Urinary bladder (tissue), 4 donors: Measurements from ENCODE around the gene KCNT1. TPM values are rescaled to one million over a fixed set of nuclear protein-coding genes. Genes with fewer than 3 reads are reported as not detected.

ENCODE experiments used
- DNase-seq: peaks from one replicate; pipeline ENCODE4 v3.0.0-alpha.2; 2015; ENCODE audit errors: extremely low spot score
- H3K27ac ChIP-seq: one replicate; pipeline ENCODE4 v1.5.1; 2013; ENCODE audit warnings: low read depth, mild to moderate bottlenecking, moderate library complexity
- H3K36me3 ChIP-seq: one replicate; pipeline ENCODE4 v1.6.1; 2013; ENCODE audit warnings: mild to moderate bottlenecking, moderate library complexity; ENCODE audit not compliant: insufficient read depth
- H3K4me1 ChIP-seq: one replicate; pipeline ENCODE4 v1.6.1; 2013; ENCODE audit warnings: mild to moderate bottlenecking, moderate library complexity; ENCODE audit not compliant: insufficient read depth
- H3K4me3 ChIP-seq: one replicate; pipeline ENCODE4 v1.5.1; 2013; ENCODE audit warnings: low read depth, low read length
- WGBS: extraction: QIAGEN DNeasy Blood & Tissue Kit; methylation state at CpG from one replicate; pipeline ENCODE4 v1.1.7; 2013; 5-methylcytosine and 5-hydroxymethylcytosine counted together
- polyA plus RNA-seq: library from polyadenylated mRNA; stranded (reverse); fragments of 200-250 nt; gene quantifications from one replicate; pipeline ENCODE4 v1.2.3, GENCODE V29; 2013
- total RNA-seq: library from RNA; depleted of rRNA; stranded (reverse); fragments of >200 nt; gene quantifications from one replicate; pipeline ENCODE4 v1.2.3, GENCODE V29; 2014
- donor health status: healthy with polysubstance abuse.
- donor health status: healthy.

The KCNT1 gene
- total and polyA plus RNA-seq, 2 donors, result 0.37 to 0.58 TPM

DNA sequence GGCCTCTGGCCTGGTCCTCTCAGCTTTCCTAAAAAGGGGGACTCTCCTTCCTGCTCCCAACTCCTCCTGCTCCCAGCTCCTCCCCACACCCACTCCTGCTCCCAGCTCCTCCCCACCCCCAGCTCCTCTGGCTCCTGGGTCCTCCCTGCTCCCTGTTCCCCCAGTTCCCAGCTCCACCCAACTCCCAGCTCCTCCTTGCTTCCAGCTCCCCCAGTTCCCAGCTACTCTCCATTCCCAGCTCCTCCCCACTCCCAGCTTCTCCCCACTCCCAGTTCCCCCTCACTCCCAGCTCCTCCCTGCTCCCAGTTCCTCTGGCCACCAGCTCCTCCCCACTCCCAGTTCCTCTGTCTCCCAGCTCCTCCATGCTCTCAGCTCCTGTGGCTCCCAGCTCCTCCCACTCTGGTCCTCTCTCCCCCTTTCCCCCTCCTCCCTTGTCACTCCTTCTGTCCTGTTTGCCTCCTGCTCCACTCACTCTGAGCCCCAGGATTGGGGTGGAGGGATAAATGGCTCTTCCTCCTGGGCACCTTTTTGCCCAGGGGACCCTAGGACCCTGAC lies 75.7 kb downstream of the KCNT1 start:
- Histone ChIP-seq H3K4me3 (no peak overlapping the region), H3K27ac (no peak overlapping the region), H3K36me3 (no peaks in the 10 kb centered on the region), H3K4me1 (no peaks in the 10 kb centered on the region)
- no peak for DNase-seq

DNA sequence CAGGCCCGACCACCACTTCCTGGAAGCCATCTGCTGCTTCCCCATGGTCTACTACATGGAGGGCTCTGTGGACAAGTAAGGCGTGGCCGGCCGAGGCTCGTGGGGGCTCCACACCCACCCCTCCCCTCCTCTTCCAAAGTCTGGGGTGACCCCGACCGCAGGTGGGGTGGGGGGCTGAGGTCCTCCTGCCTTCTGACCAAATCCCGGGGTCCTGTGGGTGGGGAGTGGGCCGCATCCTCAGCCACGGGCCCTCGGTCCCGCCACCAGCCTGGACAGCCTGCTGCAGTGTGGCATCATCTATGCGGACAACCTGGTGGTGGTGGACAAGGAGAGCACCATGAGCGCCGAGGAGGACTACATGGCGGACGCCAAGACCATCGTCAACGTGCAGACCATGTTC lies 76.4 kb downstream of the KCNT1 start:
- H3K4me1 ChIP-seq, result no peaks in the 10 kb centered on the region
- H3K27ac ChIP-seq, result no peak overlapping the region
- no peaks in the 10 kb centered on the region for H3K36me3 ChIP-seq
- no peak overlapping the region for H3K4me3 ChIP-seq
- 93% methylated on average over 19 of the region's 19 CpGs for WGBS
- no peak for DNase-seq

DNA sequence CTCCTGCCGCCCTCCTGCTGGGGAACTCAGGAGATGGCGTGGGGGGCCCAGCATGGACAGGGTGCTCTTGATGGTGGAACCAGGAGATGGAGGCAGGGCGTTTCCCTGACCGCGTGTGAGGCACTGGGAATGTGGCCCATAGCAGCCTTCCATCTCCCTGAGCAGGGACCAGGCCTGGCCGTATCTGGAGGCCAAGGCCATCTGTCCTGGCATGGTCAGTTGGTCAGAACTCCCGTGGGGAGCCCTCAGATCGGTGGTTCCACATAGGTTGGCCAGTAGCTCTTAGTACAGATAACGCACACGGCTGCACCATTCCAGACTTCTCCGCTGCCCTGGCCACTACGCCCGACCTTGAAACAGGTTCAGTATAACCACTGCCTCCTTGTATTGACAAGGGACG lies 77.6 kb downstream of the KCNT1 start:
- DNase-seq, result no peak
- no peaks in the 10 kb centered on the region for H3K36me3 ChIP-seq
- 85% methylated on average over 14 of the region's 14 CpGs for WGBS
- H3K4me1 ChIP-seq, result no peaks in the 10 kb centered on the region
- H3K27ac ChIP-seq, result no peak overlapping the region
- H3K4me3 ChIP-seq, result no peak overlapping the region

DNA sequence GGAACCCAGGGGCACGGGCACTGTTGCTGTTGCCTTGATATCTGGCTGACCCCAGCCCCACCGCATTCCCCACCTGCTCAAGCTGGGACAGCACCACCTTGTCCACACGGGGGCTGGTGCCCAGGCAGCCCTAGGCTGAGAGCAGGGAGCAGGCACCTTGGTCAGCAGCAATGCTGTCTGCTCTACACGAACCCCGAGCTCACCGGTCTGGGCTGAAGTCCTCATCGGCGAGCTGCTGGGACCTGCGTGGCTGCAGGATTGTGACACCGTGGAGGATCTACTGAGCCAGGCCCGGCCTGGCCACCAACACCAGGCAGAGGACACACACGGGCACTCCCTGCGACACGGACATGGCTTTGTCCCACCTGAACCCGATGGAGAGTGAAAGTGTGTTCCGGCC lies 78.1 kb downstream of the KCNT1 start:
- WGBS, result 87% methylated on average over 16 of the region's 16 CpGs
- DNase-seq, result no peak
- Histone ChIP-seq H3K4me3 (no peak overlapping the region), H3K36me3 (no peaks in the 10 kb centered on the region), H3K4me1 (no peaks in the 10 kb centered on the region), H3K27ac (no peak overlapping the region)

DNA sequence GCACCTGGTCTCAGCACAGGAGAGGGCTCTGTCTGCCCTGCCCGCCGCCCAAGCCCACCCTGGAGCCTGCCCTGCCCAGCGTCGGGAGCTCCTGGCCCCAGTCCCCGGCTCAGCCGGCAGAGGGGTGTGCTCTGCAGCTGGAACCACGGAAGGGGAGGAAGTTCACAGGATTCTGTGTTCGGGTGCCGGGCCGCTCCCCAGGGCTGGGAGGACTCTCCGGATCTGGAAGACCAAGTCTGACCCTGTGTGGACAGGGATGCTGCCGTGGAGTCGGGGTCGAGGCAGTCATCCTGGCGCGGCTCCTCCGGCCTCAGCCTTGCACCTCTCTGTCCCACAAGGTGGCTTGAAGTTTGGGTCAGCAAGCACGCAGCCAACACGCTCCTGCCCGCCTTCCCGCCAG lies 78.6 kb downstream of the KCNT1 start:
- Histone ChIP-seq H3K4me3 (no peak overlapping the region), H3K4me1 (no peaks in the 10 kb centered on the region), H3K27ac (no peak overlapping the region), H3K36me3 (no peaks in the 10 kb centered on the region)
- WGBS, result 76% methylated on average over 21 of the region's 21 CpGs
- DNase-seq, result no peak

DNA sequence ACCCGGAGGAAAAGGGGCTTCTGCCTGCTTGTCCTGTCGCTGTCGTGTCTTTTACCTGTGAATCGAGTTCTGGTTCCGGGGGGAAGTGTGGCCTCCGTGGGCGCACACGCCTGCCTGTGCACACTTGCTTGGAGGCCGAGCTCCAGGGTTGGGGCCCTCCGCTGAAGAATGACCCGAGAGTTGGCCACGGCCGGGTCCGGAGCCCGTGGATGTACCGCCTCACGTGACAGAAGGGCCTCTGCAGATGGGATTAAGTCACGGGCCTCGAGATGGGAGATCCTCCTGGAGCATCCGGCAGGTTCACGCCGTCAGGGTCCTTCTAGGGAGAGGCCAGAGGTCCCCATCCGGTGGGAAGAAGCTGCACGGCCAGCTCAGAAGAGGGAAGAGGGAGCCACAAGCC lies 81.0 kb downstream of the KCNT1 start:
- no peak for DNase-seq
- WGBS, result 89% methylated on average over 24 of the region's 24 CpGs
- H3K4me3 ChIP-seq, result no peak overlapping the region
- H3K4me1 ChIP-seq, result no peaks in the 10 kb centered on the region
- H3K27ac ChIP-seq, result no peak overlapping the region
- no peaks in the 10 kb centered on the region for H3K36me3 ChIP-seq

DNA sequence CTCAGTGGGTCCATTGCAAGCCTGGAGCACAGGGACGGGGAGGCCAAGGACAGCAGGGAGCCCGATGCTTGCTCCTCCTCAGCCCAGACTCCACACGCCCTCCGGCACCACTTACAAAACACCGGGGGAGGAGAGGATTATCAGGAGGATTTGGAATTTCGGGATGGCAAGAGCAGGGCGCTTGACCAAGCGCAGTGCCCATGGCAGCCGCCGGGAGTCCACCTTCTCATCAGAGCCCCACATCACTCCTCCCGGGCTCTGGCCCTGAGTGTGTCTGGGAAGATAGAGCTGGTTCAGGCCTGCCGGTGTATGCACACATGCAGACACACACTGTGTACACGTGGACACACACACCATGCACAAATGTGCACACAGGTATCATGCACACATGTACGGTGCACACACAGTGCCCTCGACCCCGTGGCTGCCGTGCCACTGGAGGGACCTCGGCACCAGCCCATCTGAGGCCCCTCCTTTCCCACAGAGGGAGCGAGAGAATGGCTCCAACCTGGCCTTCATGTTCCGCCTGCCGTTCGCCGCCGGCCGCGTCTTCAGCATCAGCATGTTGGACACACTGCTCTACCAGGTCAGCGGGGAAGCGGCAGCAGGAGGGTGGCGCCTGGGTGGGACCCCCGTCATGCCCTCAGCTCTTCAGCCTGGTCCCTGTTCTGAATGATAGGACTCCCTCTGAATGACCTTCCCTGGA lies 81.7 kb downstream of the KCNT1 start:
- Histone ChIP-seq H3K36me3 (no peaks in the 10 kb centered on the region), H3K27ac (no peak overlapping the region), H3K4me3 (no peak overlapping the region), H3K4me1 (no peaks in the 10 kb centered on the region)
- no peak for DNase-seq
- 80% methylated on average over 30 of the region's 30 CpGs for WGBS

DNA sequence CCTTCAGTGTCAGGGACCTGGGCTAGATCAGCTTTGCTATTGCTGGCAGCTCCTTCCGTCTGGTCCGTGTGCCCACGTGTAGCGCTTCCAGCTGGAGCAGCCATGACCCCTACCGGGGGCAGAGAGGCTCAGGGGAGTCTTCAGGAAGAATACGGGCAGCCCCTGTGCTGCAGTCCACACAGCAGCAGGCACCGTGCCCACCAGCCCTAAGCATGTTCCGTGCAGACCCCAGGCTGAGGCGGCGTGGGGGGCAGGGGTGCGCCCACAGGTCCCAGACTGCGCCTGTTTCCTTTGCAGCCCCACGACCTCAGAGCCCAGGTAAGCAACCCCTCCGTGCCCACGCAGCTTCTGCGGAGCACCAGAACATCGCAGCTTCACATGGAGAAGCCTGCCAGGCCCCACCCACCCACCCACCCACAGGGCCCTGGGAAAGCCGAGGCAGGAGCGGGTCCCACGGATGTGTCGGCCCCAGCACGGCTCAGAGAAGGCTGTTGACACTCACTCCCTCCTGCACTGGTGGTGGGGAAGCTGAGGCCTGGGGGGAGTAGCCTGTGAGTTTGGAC lies 83.1 kb downstream of the KCNT1 start:
- Histone ChIP-seq H3K4me3 (no peak overlapping the region), H3K36me3 (no peaks in the 10 kb centered on the region), H3K4me1 (no peaks in the 10 kb centered on the region), H3K27ac (no peak overlapping the region)
- WGBS, result 82% methylated on average over 22 of the region's 22 CpGs
- DNase-seq, result no peak

DNA sequence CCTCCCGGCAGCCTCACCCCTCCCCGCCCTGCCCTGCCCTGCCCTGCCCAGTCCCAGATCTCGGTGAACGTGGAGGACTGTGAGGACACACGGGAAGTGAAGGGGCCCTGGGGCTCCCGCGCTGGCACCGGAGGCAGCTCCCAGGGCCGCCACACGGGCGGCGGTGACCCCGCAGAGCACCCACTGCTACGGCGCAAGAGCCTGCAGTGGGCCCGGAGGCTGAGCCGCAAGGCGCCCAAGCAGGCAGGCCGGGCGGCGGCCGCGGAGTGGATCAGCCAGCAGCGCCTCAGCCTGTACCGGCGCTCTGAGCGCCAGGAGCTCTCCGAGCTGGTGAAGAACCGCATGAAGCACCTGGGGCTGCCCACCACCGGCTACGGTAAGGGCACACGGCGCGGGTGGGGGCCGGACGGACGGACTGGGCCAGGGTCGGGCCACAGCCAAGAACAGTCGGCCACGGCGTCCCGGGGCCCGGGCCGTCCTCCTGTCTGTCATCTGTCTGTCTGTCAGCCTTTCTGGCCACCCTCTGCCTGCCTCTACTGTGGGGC lies 84.2 kb downstream of the KCNT1 start:
- H3K4me1 ChIP-seq, result no peaks in the 10 kb centered on the region
- no peak overlapping the region for H3K4me3 ChIP-seq
- whole genome bisulfite sequencing, result 88% methylated on average over 44 of the region's 44 CpGs
- H3K27ac ChIP-seq, result no peak overlapping the region
- H3K36me3 ChIP-seq, result no peaks in the 10 kb centered on the region
- DNase-seq, result no peak

DNA sequence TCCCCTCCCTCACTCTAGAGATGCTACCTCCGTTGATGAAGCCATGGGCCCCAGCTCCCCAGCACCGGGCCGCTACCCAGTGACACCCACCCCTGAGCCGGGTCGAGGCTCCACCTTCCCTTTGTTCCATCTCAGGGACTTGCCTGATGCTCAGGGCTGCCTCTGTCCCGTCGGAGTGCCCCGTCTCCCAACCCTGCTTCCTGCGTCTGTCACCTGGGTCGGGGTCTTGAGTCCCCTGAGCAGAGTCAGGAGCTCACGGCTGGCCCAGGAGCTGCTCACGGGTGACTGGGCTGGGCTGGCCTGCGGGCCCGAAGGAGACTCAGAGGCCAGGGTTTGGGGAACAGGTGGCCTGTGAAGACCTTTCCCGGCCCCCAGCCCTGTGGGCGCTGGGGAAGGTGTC lies 85.3 kb downstream of the KCNT1 start:
- WGBS, result 78% methylated on average over 16 of the region's 16 CpGs
- no peak overlapping the region for H3K27ac ChIP-seq
- DNase-seq, result no peak
- H3K4me1 ChIP-seq, result no peaks in the 10 kb centered on the region
- no peaks in the 10 kb centered on the region for H3K36me3 ChIP-seq
- no peak overlapping the region for H3K4me3 ChIP-seq

DNA sequence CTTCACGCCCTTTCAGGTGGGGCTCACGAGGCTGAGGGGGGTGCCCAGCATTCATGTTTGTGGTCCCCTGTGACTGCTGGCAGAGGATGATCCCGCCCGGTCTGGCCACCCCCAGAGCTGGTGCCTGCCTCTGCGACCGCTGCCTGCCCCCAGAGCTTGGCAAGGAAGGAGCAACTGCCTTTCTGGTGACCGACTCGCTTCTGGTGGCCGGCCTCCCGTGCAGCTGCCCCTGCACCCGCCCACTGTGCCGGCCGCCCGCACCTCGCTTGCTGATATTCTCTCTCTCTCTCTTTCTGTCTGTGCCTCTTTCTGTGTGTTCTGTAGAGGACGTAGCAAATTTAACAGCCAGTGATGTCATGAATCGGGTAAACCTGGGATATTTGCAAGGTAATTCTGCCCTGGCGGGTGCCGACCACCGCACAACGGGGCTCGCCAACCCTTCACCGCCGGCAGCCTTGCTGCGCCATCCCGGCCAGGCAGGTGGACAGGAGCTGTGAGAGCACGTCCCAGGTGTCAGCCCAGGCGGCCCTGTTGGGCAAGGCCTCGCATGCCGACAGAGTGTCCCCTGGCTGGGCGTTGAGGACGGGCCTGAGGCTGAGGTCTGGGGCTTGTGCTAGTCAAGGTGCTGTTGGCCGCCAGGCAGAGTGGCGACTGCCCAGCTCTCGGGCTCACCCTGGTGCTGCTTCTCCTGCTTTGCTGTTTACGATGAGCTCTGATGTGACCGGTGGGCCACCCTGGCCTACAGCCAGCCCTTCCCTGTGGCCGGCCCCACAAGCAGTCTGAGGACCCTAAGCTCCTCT lies 86.0 kb downstream of the KCNT1 start:
- no peak for DNase-seq
- 78% methylated on average over 38 of the region's 38 CpGs for WGBS

DNA sequence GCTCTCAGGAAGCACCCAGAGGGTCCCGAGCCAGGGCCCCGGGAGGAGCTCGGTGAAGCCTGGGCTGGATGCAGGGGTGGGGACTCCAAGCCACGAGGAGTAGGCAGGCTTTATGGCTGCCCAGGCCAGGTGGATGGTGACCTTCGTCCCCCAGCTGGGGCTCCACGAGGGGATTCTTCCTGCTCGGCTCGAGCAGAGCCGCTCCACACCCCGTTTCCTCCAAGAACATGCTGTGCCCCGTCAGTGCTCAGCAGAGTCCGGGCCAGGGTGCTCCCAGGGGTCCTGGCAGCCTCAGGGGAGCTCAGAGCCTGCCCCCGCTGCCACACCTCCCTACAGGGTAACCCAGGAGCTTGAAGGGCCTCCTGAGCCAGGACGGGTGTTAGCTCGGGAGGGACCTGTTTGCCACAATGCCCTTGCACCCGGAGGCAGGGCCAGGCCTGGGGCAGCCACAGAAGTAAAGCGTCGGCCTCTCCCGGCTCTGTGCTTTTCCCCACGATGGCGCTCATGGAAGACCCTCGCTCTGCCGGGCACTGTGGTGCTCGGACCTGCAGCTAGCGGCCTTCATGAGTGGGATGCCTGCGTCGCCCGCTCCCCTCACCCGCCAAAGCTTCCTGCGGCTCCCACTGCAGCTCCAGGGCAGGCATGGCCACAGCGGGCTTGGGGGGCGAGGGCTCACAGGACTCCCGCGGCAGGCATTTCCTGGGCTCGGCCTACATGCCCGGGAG lies 86.8 kb downstream of the KCNT1 start:
- Histone ChIP-seq H3K4me1 (no peaks in the 10 kb centered on the region), H3K4me3 (no peak overlapping the region), H3K36me3 (no peaks in the 10 kb centered on the region), H3K27ac (no peak overlapping the region)
- 72% methylated on average over 36 of the region's 36 CpGs for WGBS
- no peak for DNase-seq

More for the DNA sequence above, 86.0 kb downstream of the KCNT1 start:
- Histone ChIP-seq H3K36me3 (no peaks in the 10 kb centered on the region), H3K27ac (no peak overlapping the region), H3K4me3 (no peak overlapping the region), H3K4me1 (no peaks in the 10 kb centered on the region)

DNA sequence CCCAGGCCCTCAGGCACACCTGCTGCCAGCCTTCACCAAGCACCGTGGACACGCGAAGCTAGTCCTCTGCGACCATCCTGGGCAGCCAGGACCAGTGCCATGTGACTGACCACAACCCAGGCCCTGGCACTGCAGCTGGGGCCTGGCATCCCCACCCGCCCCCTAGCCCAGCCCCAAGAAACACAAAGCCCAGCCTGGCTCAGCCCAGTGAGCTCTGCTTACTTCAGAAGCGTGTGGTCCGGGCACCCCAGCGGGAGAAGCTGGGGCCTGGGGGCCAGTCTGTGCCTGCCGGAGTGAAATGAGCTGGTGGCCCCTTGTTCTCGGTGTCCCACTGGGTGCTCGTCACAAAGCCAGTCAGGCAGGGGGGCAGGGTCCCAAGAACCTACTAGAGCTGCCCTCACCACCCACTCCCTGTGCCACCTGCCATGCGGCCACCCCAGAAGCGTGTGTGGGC lies 87.9 kb downstream of the KCNT1 start:
- no peak for DNase-seq
- no peaks in the 10 kb centered on the region for H3K4me1 ChIP-seq
- 92% methylated on average over 13 of the region's 13 CpGs for WGBS
- no peak overlapping the region for H3K4me3 ChIP-seq
- H3K36me3 ChIP-seq, result no peaks in the 10 kb centered on the region
- H3K27ac ChIP-seq, result no peak overlapping the region
